GM23248 (cell line): ENCODE data around the gene CYP11A1. TPM values are rescaled to one million over a fixed set of nuclear protein-coding genes. Genes with fewer than 3 reads are reported as not detected.

Experiments used
- DNase-seq: peaks from one replicate; pipeline ENCODE4 v3.0.0-alpha.2; 2015
- H2AFZ ChIP-seq: fragments of 200-600 bp; sonication (generic); 2 replicates; pipeline ENCODE4 v1.6.1; 2016; ENCODE audit warnings: antibody characterized with exemption
- H3F3A ChIP-seq: fragments of 200-600 bp; sonication (generic); 2 replicates; pipeline ENCODE4 v1.6.1; 2016; ENCODE audit warnings: mild to moderate bottlenecking, antibody characterized with exemption, mixed run types; ENCODE audit not compliant: insufficient read depth
- H3K27ac ChIP-seq: fragments of 200-600 bp; sonication (generic); 2 replicates; pipeline ENCODE4 v1.5.1; 2016; ENCODE audit warnings: mild to moderate bottlenecking
- H3K27me3 ChIP-seq: fragments of 200-600 bp; sonication (generic); replicated peaks from 2 replicates; pipeline ENCODE4 v1.6.1; 2016; ENCODE audit warnings: mild to moderate bottlenecking; ENCODE audit not compliant: insufficient read depth
- H3K36me3 ChIP-seq: fragments of 200-600 bp; sonication (generic); 2 replicates; pipeline ENCODE4 v1.6.1; 2016; ENCODE audit warnings: low read depth, mild to moderate bottlenecking
- H3K4me1 ChIP-seq: fragments of 200-600 bp; sonication (generic); 2 replicates; pipeline ENCODE4 v1.6.1; 2016; ENCODE audit warnings: mild to moderate bottlenecking; ENCODE audit not compliant: insufficient read depth
- H3K4me2 ChIP-seq: fragments of 200-600 bp; sonication (generic); one replicate; pipeline ENCODE4 v1.6.1; 2016; ENCODE audit warnings: mild to moderate bottlenecking; ENCODE audit not compliant: unreplicated experiment
- H3K4me3 ChIP-seq: fragments of 200-600 bp; sonication (generic); 2 replicates; pipeline ENCODE4 v1.5.1; 2016; ENCODE audit warnings: mild to moderate bottlenecking
- H3K79me2 ChIP-seq: fragments of 200-600 bp; sonication (generic); 2 replicates; pipeline ENCODE4 v1.6.1; 2016; ENCODE audit warnings: mild to moderate bottlenecking; ENCODE audit not compliant: insufficient read depth
- H3K9ac ChIP-seq: fragments of 200-600 bp; sonication (generic); 2 replicates; pipeline ENCODE4 v1.6.1; 2016; ENCODE audit warnings: mild to moderate bottlenecking
- H3K9me2 ChIP-seq: fragments of 200-600 bp; sonication (generic); 2 replicates; pipeline ENCODE4 v1.6.1; 2016; ENCODE audit warnings: mixed run types, mild to moderate bottlenecking, moderate library complexity; ENCODE audit not compliant: insufficient read depth
- H3K9me3 ChIP-seq: fragments of 200-600 bp; sonication (generic); one replicate; pipeline ENCODE4 v1.6.1; 2017; ENCODE audit warnings: low read depth
- H4K20me1 ChIP-seq: fragments of 200-600 bp; sonication (generic); 2 replicates; pipeline ENCODE4 v1.6.0; 2016; ENCODE audit not compliant: insufficient read depth
- EZH2 ChIP-seq: fragments of 200-600 bp; sonication (generic); IDR thresholded peaks from 2 replicates; pipeline ENCODE4 v1.6.1; 2018; ENCODE audit warnings: antibody characterized with exemption, mild to moderate bottlenecking; ENCODE audit not compliant: insufficient read depth, poor library complexity, severe bottlenecking
- EZH2phosphoT487 ChIP-seq: fragments of 200-600 bp; sonication (generic); IDR thresholded peaks from 2 replicates; pipeline ENCODE4 v1.6.1; 2018; ENCODE audit warnings: antibody characterized with exemption, moderate library complexity, mild to moderate bottlenecking, low read depth; ENCODE audit not compliant: insufficient read depth
- WGBS, 2 experiments: methylation state at CpG; one replicate each; pipeline ENCODE4 v1.1.6; 2015 to 2017; ENCODE audit warnings: low lambda C conversion rate in 2 of 2, low coverage in 1 of 2; ENCODE audit errors: missing lambda C conversion rate in 2 of 2; 5-methylcytosine and 5-hydroxymethylcytosine counted together
- in situ Hi-C: fragments of 300-500 bp; cut with MboI; formaldehyde crosslinking; loops from 2 replicates; pipeline ENCODE4 v1.15.0; 2020
- polyA plus RNA-seq: library from polyadenylated mRNA; unstranded; fragments of >200 nt; fragmentation: Nextera tagmentation; extraction: Ambion mirVana; gene quantifications from 2 replicates; pipeline ENCODE4 v1.2.1, GENCODE V29; 2016
- total RNA-seq: library from RNA; depleted of rRNA; stranded (reverse); fragments of >200 nt; shearing (Covaris generic); gene quantifications from 2 replicates; pipeline ENCODE4 v1.2.3, GENCODE V29; 2014

CYP11A1 gene
- total and polyA plus RNA-seq, 2 experiments from 2014 or later: 0.32 to 1.2 TPM

- Histone ChIP-seq H3K27me3 (no peaks in the 10 kb centered on the region; the same call in 1 of the 2 replicates), H3K79me2 (no peaks in the 10 kb centered on the region), H3K9me3 (no peaks in the 10 kb centered on the region), H2AFZ (no peak overlapping the region), H3F3A (no peaks in the 10 kb centered on the region), H3K4me2 (peak overlapping the region; percentile 34), H3K27ac (no peak overlapping the region), H3K4me3 (no peak overlapping the region), H4K20me1 (no peaks in the 10 kb centered on the region), H3K9me2 (no peaks in the 10 kb centered on the region), H3K9ac (no peak overlapping the region), H3K4me1 (no peaks in the 10 kb centered on the region), H3K36me3 (no peaks in the 10 kb centered on the region)
- 5 to 6% methylated on average over 19 of the region's 19 CpGs for WGBS, 2 experiments
- TF ChIP-seq EZH2 (no peak), EZH2phosphoT487 (no peak)
- DNase-seq: peak; percentile 84
- in situ Hi-C loops: loop anchor here (5.0 to 10.0 kb wide), 2 partner anchors 176 to 333 kb away; partner anchors contain the start of gene ISLR2
These were observed 59.3 kb downstream of the CYP11A1 start for GRCh38 chr15:74307827-74308811.

GRCh38 chr15:74306781-74307217 is 60.6 kb downstream of the CYP11A1 start:
- Histone ChIP-seq H3K27me3 (no peaks in the 10 kb centered on the region; the same call in none of the 2 replicates), H3K4me2 (no peak overlapping the region), H4K20me1 (no peaks in the 10 kb centered on the region), H3F3A (no peaks in the 10 kb centered on the region), H3K9ac (no peak overlapping the region), H3K9me3 (no peaks in the 10 kb centered on the region), H3K27ac (no peak overlapping the region), H3K4me1 (no peaks in the 10 kb centered on the region), H3K36me3 (no peaks in the 10 kb centered on the region), H3K9me2 (no peaks in the 10 kb centered on the region), H2AFZ (no peak overlapping the region), H3K4me3 (no peak overlapping the region), H3K79me2 (no peaks in the 10 kb centered on the region)
- in situ Hi-C loops: loop anchor here (5.0 to 10.0 kb wide), 2 partner anchors 174 to 332 kb away; partner anchors contain the start of gene ISLR2
- DNase-seq: peak; percentile 15
- TF ChIP-seq EZH2phosphoT487 (no peak), EZH2 (no peak)
- WGBS, 2 experiments: 49 to 50% methylated on average over 10 of the region's 10 CpGs

- TF ChIP-seq EZH2phosphoT487: no peak
- TF ChIP-seq EZH2: no peak
- Histone ChIP-seq H3K4me1 (no peaks in the 10 kb centered on the region), H3K27me3 (no peaks in the 10 kb centered on the region; the same call in none of the 2 replicates), H3K36me3 (no peaks in the 10 kb centered on the region), H3K27ac (no peak overlapping the region), H4K20me1 (no peaks in the 10 kb centered on the region), H3K79me2 (no peaks in the 10 kb centered on the region), H3K4me2 (no peak overlapping the region), H3K4me3 (no peak overlapping the region), H3K9ac (no peak overlapping the region), H3K9me3 (no peaks in the 10 kb centered on the region), H3F3A (no peaks in the 10 kb centered on the region), H3K9me2 (no peaks in the 10 kb centered on the region), H2AFZ (no peak overlapping the region)
- no peak for DNase-seq
- in situ Hi-C loops: loop anchor here (5.0 to 10.0 kb wide), 2 partner anchors 173 to 331 kb away; partner anchors contain the start of gene ISLR2
- WGBS, 2 experiments: 78 to 79% methylated on average over 7 of the region's 7 CpGs
These were observed 61.8 kb downstream of the CYP11A1 start for GRCh38 chr15:74305687-74306086.

DNA sequence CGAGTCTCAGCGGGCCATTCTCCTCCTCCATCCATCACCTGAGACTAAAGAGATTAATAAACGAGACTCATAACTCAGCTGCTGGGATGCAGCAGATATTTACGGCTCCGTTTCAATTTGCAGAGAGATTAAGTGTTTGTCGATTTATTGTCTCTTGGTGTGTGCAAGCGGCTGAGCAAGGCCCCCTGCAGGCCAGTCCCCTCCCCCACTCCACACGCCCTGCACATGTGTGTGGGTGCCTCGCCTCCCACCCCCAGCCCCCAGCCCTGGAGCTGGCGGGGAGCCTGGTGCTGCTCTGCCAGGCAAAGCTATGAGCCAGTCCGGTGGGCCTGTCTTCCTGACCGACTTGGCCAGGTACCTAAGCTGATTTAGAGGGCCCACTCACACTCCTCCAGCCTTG is 63.0 kb downstream of the CYP11A1 start:
- H3K36me3 ChIP-seq: no peaks in the 10 kb centered on the region
- no peaks in the 10 kb centered on the region for H3K9me3 ChIP-seq
- H3K9ac ChIP-seq: no peak overlapping the region
- no peak overlapping the region for H3K4me2 ChIP-seq
- TF ChIP-seq EZH2phosphoT487 (no peak), EZH2 (no peak)
- H3K27me3 ChIP-seq: no peaks in the 10 kb centered on the region; the same call in none of the 2 replicates
- no peak overlapping the region for H3K27ac ChIP-seq
- no peaks in the 10 kb centered on the region for H3K79me2 ChIP-seq
- no peaks in the 10 kb centered on the region for H3F3A ChIP-seq
- WGBS, 2 experiments: 36 to 46% methylated on average over 8 to 12 of the region's 12 CpGs
- H3K4me1 ChIP-seq: no peaks in the 10 kb centered on the region
- no peak overlapping the region for H2AFZ ChIP-seq
- no peaks in the 10 kb centered on the region for H3K9me2 ChIP-seq
- no peaks in the 10 kb centered on the region for H4K20me1 ChIP-seq
- in situ Hi-C loops: loop anchor here (10.0 kb wide), 1 partner anchor 330 kb away; no protein-coding TSS in a partner anchor
- H3K4me3 ChIP-seq: no peak overlapping the region
- DNase-seq: no peak
